Osteoblast (primary cell): Measurements from ENCODE around the gene PANK3. TPM values are rescaled to one million over a fixed set of nuclear protein-coding genes. Genes with fewer than 3 reads are reported as not detected.

Source experiments
- DNase-seq: peaks from one replicate; pipeline ENCODE4 v3.0.0; 2011; ENCODE audit warnings: low spot score, mixed read lengths; ENCODE audit not compliant: insufficient read length; ENCODE audit errors: missing footprints
- H2AFZ ChIP-seq: 2 replicates; pipeline ENCODE4 v1.6.0; 2011; ENCODE audit warnings: mild to moderate bottlenecking, low read length
- H3K27ac ChIP-seq: 2 replicates; pipeline ENCODE4 v1.5.1; 2011; ENCODE audit warnings: mild to moderate bottlenecking, low read depth, low read length, moderate library complexity
- H3K27me3 ChIP-seq: 2 replicates; pipeline ENCODE4 v1.6.0; 2012; ENCODE audit warnings: mild to moderate bottlenecking, control low read depth, inconsistent platforms, low read length, moderate library complexity; ENCODE audit not compliant: insufficient read depth
- H3K36me3 ChIP-seq: 2 replicates; pipeline ENCODE4 v1.5.1; 2011; ENCODE audit warnings: mild to moderate bottlenecking, low read length, control low read depth, moderate library complexity; ENCODE audit not compliant: insufficient read depth
- H3K4me1 ChIP-seq: 2 replicates; pipeline ENCODE4 v1.5.1; 2011; ENCODE audit warnings: mild to moderate bottlenecking, low read length, control low read depth, moderate library complexity; ENCODE audit not compliant: insufficient read depth
- H3K4me2 ChIP-seq: 2 replicates; pipeline ENCODE4 v1.6.0; 2011; ENCODE audit warnings: mild to moderate bottlenecking, low read length; ENCODE audit not compliant: insufficient read depth
- H3K4me3 ChIP-seq: fragments of 200-600 bp; sonication (generic); 3 replicates; pipeline ENCODE4 v1.5.1; 2012; ENCODE audit warnings: mild to moderate bottlenecking, low read length, inconsistent platforms; ENCODE audit not compliant: insufficient read depth
- H3K79me2 ChIP-seq: 2 replicates; pipeline ENCODE4 v1.6.0; 2012; ENCODE audit warnings: mild to moderate bottlenecking, low read length, control low read depth, inconsistent platforms; ENCODE audit not compliant: insufficient read depth
- H3K9me3 ChIP-seq: 2 replicates; pipeline ENCODE4 v1.5.1; 2011; ENCODE audit warnings: low read depth, low read length, control low read depth
- H4K20me1 ChIP-seq: 2 replicates; pipeline ENCODE4 v1.6.0; 2012; ENCODE audit warnings: mild to moderate bottlenecking, low read length, control low read depth; ENCODE audit not compliant: insufficient read depth
- total RNA-seq: library from RNA; depleted of rRNA; stranded (reverse); fragments of >200 nt; gene quantifications from 2 replicates; pipeline ENCODE4 v1.2.3, GENCODE V29; 2012
- TF ChIP-seq, protein P1 (sequence below): IDR thresholded peaks from 2 replicates; pipeline ENCODE4 v1.5.1; 2011; ENCODE audit warnings: mild to moderate bottlenecking, low read depth, low read length, moderate library complexity; ENCODE audit errors: extremely low read depth

PANK3 gene
- total RNA-seq, 1 donor: 57.5 TPM

DNA sequence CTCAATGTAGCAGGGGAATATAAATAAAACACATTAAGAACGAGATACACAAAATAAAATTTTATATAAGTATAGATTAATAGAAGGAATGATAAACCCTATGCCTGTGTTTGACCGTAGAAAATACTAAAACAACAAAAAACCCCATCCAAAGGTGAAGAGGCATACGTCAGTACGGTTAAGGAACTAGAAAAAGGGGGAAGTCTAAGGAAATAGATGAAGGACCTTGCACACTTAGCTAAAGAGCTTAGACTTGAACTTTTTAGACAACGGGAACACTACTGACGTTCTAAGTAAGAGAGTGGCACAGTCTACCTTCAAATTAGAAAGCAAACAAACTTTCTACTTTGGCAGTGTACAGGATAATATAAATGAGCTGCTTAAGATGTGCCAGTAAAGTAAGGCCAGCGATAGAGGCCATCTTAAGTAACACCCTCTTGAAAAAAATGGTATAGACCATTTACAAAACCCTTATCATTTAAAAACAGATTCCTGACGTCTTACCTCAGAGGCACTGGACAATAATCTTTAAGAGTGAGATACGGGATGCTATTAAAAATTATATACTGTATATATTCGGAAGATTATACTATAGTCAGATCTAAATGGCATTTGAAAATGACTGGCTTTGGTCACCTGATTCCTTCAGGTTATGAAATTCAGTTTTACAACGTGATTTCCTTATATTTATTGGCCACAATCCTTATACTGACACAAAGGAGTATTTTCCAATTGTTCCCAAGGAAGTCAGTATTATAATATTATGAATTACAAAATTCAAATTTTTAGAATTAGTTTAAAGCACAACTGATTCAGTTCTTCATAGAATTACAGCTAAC lies 8.5 kb downstream of the PANK3 start:
- no peak overlapping the region for H3K4me3 ChIP-seq

GRCh38 chr5:168568738-168569137 lies 10.4 kb downstream of the PANK3 start:
- Histone ChIP-seq H3K4me3 (no peak overlapping the region), H3K9me3 (no peaks in the 10 kb centered on the region), H3K79me2 (peaks cover 79% of the 10 kb centered on the region), H3K36me3 (peaks cover 10% of the 10 kb centered on the region), H3K27me3 (no peaks in the 10 kb centered on the region), H4K20me1 (peaks cover 23% of the 10 kb centered on the region), H3K4me1 (no peaks in the 10 kb centered on the region), H3K27ac (no peak overlapping the region), H3K4me2 (no peak overlapping the region), H2AFZ (no peak overlapping the region)
- TF ChIP-seq, protein P1, sequence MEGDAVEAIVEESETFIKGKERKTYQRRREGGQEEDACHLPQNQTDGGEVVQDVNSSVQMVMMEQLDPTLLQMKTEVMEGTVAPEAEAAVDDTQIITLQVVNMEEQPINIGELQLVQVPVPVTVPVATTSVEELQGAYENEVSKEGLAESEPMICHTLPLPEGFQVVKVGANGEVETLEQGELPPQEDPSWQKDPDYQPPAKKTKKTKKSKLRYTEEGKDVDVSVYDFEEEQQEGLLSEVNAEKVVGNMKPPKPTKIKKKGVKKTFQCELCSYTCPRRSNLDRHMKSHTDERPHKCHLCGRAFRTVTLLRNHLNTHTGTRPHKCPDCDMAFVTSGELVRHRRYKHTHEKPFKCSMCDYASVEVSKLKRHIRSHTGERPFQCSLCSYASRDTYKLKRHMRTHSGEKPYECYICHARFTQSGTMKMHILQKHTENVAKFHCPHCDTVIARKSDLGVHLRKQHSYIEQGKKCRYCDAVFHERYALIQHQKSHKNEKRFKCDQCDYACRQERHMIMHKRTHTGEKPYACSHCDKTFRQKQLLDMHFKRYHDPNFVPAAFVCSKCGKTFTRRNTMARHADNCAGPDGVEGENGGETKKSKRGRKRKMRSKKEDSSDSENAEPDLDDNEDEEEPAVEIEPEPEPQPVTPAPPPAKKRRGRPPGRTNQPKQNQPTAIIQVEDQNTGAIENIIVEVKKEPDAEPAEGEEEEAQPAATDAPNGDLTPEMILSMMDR: no peak
- DNase-seq: no peak

More for the DNA sequence above, 8.5 kb downstream of the PANK3 start:
- H3K27me3 ChIP-seq: no peaks in the 10 kb centered on the region
- no peak overlapping the region for H2AFZ ChIP-seq
- no peak overlapping the region for H3K27ac ChIP-seq
- no peaks in the 10 kb centered on the region for H3K4me1 ChIP-seq
- peaks cover 85% of the 10 kb centered on the region for H3K79me2 ChIP-seq
- TF ChIP-seq, protein P1: no peak
- DNase-seq: no peak
- H3K9me3 ChIP-seq: no peaks in the 10 kb centered on the region
- peaks cover 33% of the 10 kb centered on the region for H4K20me1 ChIP-seq
- no peak overlapping the region for H3K4me2 ChIP-seq
- peaks cover 10% of the 10 kb centered on the region for H3K36me3 ChIP-seq

DNA sequence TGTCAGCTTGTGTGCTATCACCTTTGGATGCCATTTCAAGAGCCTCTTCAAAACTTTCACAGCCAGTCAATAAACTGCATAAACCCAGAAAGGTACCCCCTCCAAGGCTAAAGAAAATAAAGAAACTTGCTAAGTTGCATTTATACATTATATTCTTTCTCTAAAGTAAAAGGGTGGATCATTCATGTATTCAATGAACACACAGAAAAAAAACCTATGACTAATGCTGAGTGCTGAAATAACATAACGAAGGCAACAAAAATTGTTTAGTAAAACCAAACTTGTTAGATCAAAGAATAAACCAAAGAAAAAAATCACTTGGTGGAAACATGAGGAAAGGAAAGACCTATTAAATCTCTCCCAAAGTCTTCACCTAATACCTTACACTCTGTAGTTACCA lies 15.2 kb downstream of the PANK3 start:
- H2AFZ ChIP-seq: no peak overlapping the region
- H3K79me2 ChIP-seq: peaks cover 55% of the 10 kb centered on the region
- H3K27ac ChIP-seq: no peak overlapping the region
- H3K9me3 ChIP-seq: no peaks in the 10 kb centered on the region
- H3K36me3 ChIP-seq: peaks cover 16% of the 10 kb centered on the region
- TF ChIP-seq, protein P1: no peak
- H4K20me1 ChIP-seq: peaks cover 12% of the 10 kb centered on the region
- no peak for DNase-seq
- no peak overlapping the region for H3K4me2 ChIP-seq
- H3K4me3 ChIP-seq: no peak overlapping the region
- no peaks in the 10 kb centered on the region for H3K27me3 ChIP-seq
- H3K4me1 ChIP-seq: no peaks in the 10 kb centered on the region

GRCh38 chr5:168562279-168562678 lies 16.9 kb downstream of the PANK3 start:
- no peaks in the 10 kb centered on the region for H3K4me1 ChIP-seq
- H3K27ac ChIP-seq: peak overlapping the region; percentile 14
- no peaks in the 10 kb centered on the region for H3K27me3 ChIP-seq
- H2AFZ ChIP-seq: no peak overlapping the region
- TF ChIP-seq, protein P1: no peak
- H3K4me2 ChIP-seq: no peak overlapping the region
- no peak for DNase-seq
- peaks cover 3% of the 10 kb centered on the region for H4K20me1 ChIP-seq
- no peaks in the 10 kb centered on the region for H3K9me3 ChIP-seq
- H3K79me2 ChIP-seq: peaks cover 40% of the 10 kb centered on the region
- peaks cover 19% of the 10 kb centered on the region for H3K36me3 ChIP-seq
- H3K4me3 ChIP-seq: no peak overlapping the region
